ENCODE results near the gene KCNJ11. TPM values are rescaled to one million over a fixed set of nuclear protein-coding genes. Genes with fewer than 3 reads are reported as not detected.

Gene KCNJ11
- 6.1 to 8.7 TPM (median 8.1 TPM) in 5 replicates for total RNA-seq (2022; extraction: Qiagen RNA extraction)

GRCh38 chr11:17388609-17389210 lies at the start of gene KCNJ11:
KCNJ11 (minus strand) TSS chr11:17388659; CDS start chr11:17388091, 568 bp downstream.

GRCh38 chr11:17351510-17352176 lies 36.8 kb downstream of the KCNJ11 start, which contains the start of gene NCR3LG1:
NCR3LG1 (plus strand) TSS chr11:17351800; CDS start chr11:17351970, 170 bp downstream.

Other genes with a start within 250 kb of the KCNJ11 start
- gene PIK3C2A, start 180.7 kb downstream of the KCNJ11 start, total RNA-seq (2022; extraction: Qiagen RNA extraction) = 10.2 to 23.3 TPM (median 19.2 TPM) in 5 replicates
- 30.9 to 37.1 TPM (median 35.1 TPM) in 5 replicates for gene NUCB2, start 111.9 kb downstream of the KCNJ11 start, total RNA-seq (2022; extraction: Qiagen RNA extraction)
- 1.9 to 3.7 TPM (median 2.8 TPM) in 5 replicates for gene NCR3LG1, start 36.9 kb downstream of the KCNJ11 start, total RNA-seq (2022; extraction: Qiagen RNA extraction)
- gene ABCC8, start 88.2 kb upstream of the KCNJ11 start, total RNA-seq (2022; extraction: Qiagen RNA extraction) = 6.9 to 14.7 TPM (median 10.1 TPM) in 5 replicates
- gene USH1C, start 155.8 kb upstream of the KCNJ11 start, total RNA-seq (2022; extraction: Qiagen RNA extraction) = 0.88 to 1.8 TPM (median 1.2 TPM) in 5 replicates
- gene OTOG, start 158.6 kb upstream of the KCNJ11 start, total RNA-seq (2022; extraction: Qiagen RNA extraction) = not detected in 5 replicates

Measured in A549 treated with dexamethasone at 1 μM for 4 hours (cell line).